Globus pallidus (tissue), 1 donor: ENCODE results near the gene LRRTM2.

ENCODE experiments used
- DNase-seq: peaks from one replicate; pipeline ENCODE4 v3.0.0-alpha.2; 2015; ENCODE audit warnings: low spot score

Gene LRRTM2

GRCh38 chr5:138883211-138883610 lies 8.1 kb upstream of the LRRTM2 start:
- no peak for DNase-seq

DNA sequence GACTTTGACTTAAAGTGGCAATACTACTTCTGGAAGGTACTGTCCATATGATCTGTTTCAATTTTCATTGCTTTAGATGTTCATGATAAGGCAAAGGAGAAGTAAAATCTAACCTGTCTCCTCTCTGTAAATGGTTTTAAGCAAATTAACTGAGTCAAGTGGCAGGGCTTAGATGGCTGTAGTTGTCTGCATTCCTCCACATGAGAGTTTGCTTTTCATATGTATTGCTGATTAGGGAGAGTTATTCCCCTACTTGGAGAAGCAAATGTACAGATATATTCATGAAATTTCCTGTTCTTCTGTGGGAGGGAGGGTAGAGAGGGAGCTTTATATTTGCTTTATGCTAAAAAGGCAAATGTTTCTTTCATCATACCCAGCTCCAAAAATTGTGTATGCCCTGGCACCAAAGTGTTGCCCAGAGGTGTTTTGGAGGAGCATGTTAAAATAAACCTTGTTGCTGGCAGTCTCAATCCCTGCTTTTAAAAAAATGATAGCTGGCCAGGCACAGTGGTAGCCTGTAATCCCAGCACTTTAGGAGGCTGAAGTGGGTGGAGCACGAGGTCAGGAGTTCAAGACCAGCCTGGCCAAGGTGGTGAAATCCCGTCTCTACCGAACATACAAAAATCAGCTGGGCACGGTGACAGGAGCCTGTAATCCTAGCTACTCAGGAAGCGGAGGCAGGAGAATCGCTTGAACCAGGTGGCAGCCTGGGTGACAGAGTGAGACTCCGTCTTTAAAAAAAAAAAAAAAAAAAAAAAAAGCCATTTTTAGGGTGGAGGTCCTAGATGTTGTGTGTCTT lies 3.5 kb upstream of the LRRTM2 start:
- DNase-seq, result no peak

GRCh38 chr5:138876811-138877210 lies 1.7 kb upstream of the LRRTM2 start:
- DNase-seq, result no peak

GRCh38 chr5:138875946-138876345 lies 811 bp upstream of the LRRTM2 start:
- DNase-seq, result peak; percentile 22

DNA sequence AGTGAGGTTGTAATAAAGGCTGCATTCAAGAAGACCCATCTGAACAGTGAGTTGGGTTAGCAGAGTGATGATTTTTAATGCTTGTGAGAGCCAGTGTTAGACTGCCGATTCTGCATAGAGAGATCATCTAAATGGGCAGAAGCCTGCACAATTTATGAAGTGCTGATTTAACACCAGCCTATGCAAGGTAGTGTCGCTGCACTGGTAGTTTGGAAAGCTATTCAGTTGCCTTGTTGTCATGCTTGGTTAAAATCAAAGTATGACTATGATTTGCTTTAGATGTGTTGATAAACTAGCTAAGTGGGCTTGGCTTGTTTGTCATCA lies 379 bp upstream of the LRRTM2 start:
- DNase-seq, result no peak

- DNase-seq, result peak; percentile 84
Observed at GRCh38 chr5:138874241-138874640, 894 bp downstream of the LRRTM2 start.

DNA sequence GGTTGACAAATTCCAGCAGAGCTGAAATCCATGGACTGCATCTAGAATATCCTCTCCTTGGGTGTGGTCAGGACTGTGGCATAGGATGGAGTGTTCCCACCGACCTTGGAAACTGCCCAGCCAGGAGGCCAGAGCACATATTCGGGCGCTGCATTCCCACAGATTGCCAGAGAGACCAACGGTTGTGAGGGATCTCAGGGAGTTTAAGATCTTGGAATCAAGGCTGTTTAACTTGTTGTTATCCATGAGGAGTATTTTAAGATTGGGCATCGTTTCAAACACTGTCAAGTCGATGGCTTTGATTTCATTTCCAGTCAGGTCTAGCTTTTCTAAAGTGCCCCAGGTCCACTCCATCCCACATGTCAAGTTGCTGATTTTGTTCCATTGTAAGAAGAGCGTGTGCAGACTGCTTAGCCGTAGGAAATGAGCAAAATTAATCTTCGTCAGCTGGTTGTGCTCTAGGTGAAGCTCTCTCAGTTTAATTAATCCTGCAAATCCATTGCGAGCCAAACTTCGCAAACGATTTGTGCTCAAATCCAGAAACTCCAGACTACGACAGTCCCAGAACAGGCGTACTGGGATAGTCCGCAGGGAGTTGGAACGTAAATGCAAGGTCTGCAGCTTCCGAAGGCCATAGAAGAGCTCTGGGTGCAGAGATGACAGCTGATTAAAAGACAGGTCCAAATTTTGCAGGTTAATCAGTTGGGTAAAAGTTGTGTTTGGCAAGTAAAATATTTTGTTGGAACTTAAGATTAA lies 1.5 kb downstream of the LRRTM2 start:
- no peak for DNase-seq

- peak; percentile 64 for DNase-seq
Observed at GRCh38 chr5:138872841-138873465, 2.2 kb downstream of the LRRTM2 start.

- peak; percentile 70 for DNase-seq
Observed at GRCh38 chr5:138870611-138871010, 4.5 kb downstream of the LRRTM2 start.

- peak; percentile 53 for DNase-seq
Observed at GRCh38 chr5:138869763-138870500, 5.2 kb downstream of the LRRTM2 start.

DNA sequence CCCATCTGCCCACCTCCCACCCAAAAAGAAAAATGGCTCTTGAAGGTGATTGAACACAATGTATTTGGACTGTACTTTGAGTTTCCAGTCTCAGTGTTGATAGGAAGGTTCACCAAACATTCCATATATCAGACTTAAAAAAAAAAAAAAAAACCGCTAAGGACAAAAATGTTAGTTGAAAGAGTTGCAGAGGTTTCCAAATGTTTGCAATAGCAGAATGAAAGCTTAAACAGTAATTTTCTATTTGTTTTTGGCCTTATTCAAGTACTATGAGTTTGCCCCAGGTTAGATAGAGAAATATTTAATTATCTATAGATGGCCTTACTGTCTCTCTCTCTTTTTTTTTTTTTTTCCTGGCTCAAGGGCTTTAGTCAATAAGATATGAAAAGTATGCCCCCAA lies 6.1 kb downstream of the LRRTM2 start:
- DNase-seq, result no peak

DNA sequence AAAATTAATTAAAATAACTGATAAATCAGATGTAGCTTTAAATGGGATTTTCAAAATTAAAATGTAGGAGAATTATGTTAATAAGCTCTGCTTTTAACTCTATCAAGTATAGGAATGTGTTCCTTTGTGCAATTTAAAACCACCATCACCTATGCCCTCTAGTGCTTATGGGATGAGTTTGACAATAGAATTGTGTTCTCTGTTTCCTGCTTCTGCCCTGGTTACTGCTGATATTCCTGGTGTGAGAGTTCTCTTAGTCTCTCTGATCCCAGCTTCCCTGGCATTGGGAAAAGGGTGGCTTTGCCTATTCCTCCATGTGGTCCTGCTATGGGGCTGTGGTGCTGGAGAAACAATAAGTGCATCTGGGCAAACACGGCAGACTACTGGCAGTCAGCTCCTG lies 8.1 kb downstream of the LRRTM2 start:
- DNase-seq, result no peak

GRCh38 chr5:138853132-138853531 lies 22.0 kb downstream of the LRRTM2 start:
- no peak for DNase-seq

GRCh38 chr5:138850865-138851435 lies 24.2 kb downstream of the LRRTM2 start:
- no peak for DNase-seq

- no peak for DNase-seq
Observed at GRCh38 chr5:138849882-138850281, 25.3 kb downstream of the LRRTM2 start.

- no peak for DNase-seq
Observed at GRCh38 chr5:138849439-138849838, 25.7 kb downstream of the LRRTM2 start.

DNA sequence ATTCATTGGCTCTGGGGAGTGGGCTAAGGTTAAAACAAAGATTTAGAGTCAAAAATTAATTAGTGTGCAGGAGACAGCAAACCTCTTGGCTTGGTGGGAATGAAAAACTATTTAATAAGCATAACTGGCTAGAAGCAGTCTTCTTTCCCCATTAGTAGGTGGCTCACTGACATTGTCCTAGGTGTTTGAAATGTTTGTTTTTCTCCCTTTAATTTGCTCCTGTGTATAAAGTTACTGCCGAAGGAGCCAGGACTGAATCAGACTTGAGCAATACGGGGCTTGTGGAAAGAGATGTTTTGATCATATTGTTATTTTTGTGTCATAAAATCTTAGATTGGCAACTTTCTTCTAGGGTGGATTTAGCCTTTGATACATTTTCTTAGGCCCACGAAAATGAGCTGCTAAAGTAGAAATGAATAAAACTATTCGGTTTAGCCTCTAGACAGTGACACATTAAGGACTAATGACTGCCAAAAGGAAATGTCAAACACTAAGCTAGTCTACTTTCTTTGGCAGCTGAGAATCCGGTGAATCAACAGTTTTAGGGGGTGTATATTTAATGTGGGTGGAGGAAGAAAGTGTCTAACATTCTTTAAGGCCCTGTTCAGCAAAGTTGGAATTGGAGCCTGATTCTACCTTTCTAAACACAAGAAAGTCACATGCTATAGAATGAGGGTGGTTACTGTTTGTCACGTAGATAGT lies 30.2 kb downstream of the LRRTM2 start:
- DNase-seq, result no peak

DNA sequence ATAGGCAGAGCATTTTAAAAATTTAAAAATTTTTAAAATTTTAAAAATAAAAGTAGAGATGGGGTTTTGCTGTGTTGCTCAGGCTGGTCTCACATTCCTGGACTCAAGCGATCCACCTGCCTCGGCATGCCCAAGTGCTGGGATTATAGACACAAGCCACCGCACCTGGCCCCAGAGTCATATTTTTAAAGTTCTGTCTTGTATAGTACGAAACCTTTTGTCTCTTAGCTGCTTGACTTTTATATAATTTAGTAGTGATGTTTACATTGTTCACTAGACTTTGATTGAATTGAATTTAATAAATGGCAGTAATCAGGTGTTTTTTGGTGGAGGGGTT lies 31.0 kb downstream of the LRRTM2 start:
- DNase-seq, result no peak

DNA sequence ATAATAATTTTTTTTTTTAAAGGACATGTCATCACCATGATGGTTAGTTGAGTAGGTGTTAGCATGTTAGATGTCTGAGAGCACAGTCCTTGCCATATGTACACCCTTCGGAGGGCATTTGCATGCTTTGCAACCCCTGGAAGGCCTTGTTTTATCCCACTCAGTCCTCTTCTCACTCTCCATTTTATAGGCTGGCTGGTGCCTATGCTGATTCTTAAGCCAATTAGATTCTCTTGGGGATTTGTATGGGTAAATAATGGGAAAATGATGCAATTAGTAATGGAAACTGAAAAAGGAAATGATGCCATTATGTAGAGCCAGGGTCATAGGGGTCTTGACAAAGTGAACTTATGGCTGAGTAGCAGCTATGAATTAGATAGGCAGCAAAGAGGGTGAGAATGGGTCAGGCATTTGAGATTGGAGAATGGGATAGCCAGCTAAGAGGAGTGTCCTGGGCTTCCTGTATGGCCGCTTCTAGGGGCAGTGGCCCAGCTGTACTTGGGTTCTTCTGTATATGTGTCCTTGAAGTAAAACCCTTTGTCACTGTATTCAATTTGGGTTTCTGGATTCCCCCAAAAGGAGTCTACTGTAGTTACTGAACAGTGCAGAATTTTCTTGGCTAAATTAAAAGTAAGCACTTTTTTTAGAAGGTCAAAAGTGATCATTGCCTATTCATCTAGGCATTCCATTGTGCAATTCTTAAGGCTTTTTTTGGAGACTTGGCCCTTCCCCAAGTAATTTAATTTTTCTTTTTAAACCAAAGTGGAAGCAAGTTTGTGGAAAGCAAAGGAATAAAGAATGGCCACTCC lies 31.6 kb downstream of the LRRTM2 start:
- no peak for DNase-seq

- DNase-seq, result no peak
Observed at GRCh38 chr5:138841531-138841930, 33.6 kb downstream of the LRRTM2 start.

DNA sequence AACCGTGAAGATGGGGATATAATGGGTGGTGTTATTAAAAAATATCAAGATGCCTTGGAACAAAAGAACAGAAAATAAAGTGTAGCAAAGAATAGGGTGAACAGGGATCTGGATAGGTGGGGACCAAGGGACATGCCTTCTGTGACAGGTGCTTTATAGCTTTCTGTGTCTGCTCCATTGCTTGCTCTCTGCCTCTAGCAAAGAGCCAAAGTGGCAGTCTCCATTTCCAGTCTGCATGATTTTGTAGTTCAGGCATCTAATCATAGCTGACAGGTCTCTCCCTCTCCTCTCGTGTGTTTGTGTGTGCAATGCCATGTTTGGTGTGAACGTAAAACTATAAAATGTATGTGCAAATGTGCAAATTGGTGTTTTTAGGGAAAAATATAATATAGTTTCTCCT lies 35.0 kb downstream of the LRRTM2 start:
- DNase-seq, result no peak
